ENCODE measurements around the gene ADAP2.

Gene ADAP2

DNA sequence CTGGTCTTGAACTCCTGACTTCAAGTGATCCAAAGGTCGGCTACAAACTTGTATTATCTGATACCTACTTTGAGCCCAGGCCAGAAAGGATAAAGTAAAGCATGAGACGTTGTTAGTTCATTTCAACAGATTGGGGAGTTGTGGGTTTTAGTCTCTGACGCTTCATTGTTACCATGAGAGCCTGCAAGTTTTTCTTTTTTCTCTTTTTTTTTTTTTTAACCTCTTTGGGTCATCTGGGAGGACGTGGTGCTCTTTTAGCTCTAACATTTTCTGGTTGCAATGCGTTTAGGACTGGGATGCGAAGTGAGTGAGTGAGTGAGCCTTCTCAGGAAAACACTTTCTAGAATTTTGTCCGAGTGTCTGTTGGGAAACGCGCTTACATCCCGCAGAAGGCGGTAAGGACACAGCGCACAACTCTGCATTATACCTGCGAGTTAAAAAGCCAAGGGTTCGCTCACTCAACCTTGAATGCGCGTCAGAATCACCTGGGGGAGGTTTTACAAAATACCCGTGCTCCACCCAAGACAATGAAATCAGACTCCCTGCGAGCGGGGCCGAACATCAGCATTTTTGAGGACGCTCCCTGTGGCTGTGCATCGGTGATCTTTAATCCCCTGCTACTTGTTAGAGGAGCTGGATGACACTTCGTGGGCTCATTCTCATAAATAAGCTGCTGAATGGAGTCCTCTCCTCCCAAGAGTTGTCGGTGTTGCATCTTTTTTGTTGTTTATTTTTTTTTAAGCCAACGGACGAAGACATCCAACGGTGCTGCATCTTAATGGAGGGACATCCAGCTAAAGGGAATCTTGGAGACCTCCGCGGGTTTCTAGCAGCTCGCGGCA lies 48.5 kb downstream of the ADAP2 start:
- ChIA-PET POLR2A (interaction anchor here (0.6 to 2.4 kb wide), 4 partner anchors 36 to 574 kb away, joined by 3 to 13 read pairs (median 3); partner anchors contain the start of gene TEFM), CTCF (interaction anchor here (0.5 to 1.0 kb wide), 3 partner anchors 14 to 145 kb away, joined by 3 read pairs; no protein-coding TSS in a partner anchor)
- Histone ChIP-seq H3K4me1 (ENCODE audit: control insufficient read depth, insufficient read depth, low read length) (peaks cover 9% of the 10 kb centered on the region; the same call in 1 of the 2 replicates), H3K36me3 (ENCODE audit: control insufficient read depth in 2 of 2, insufficient read depth in 1 of 2, low read length in 2 of 2) (peaks cover 3 to 14% of the 10 kb centered on the region in 2 experiments; a peak in 2 of 3 replicates), H3K9me3 (ENCODE audit: control insufficient read depth, insufficient read depth, low read depth, low read length) (no peaks in the 10 kb centered on the region), H3K27ac (ENCODE audit: extremely low read depth, low read depth, low read length) (peak overlapping the region; percentile 99), H3K4me3 (ENCODE audit: low read depth, low read length) (peak overlapping the region; percentile 45)
- TF ChIP-seq, protein P1, sequence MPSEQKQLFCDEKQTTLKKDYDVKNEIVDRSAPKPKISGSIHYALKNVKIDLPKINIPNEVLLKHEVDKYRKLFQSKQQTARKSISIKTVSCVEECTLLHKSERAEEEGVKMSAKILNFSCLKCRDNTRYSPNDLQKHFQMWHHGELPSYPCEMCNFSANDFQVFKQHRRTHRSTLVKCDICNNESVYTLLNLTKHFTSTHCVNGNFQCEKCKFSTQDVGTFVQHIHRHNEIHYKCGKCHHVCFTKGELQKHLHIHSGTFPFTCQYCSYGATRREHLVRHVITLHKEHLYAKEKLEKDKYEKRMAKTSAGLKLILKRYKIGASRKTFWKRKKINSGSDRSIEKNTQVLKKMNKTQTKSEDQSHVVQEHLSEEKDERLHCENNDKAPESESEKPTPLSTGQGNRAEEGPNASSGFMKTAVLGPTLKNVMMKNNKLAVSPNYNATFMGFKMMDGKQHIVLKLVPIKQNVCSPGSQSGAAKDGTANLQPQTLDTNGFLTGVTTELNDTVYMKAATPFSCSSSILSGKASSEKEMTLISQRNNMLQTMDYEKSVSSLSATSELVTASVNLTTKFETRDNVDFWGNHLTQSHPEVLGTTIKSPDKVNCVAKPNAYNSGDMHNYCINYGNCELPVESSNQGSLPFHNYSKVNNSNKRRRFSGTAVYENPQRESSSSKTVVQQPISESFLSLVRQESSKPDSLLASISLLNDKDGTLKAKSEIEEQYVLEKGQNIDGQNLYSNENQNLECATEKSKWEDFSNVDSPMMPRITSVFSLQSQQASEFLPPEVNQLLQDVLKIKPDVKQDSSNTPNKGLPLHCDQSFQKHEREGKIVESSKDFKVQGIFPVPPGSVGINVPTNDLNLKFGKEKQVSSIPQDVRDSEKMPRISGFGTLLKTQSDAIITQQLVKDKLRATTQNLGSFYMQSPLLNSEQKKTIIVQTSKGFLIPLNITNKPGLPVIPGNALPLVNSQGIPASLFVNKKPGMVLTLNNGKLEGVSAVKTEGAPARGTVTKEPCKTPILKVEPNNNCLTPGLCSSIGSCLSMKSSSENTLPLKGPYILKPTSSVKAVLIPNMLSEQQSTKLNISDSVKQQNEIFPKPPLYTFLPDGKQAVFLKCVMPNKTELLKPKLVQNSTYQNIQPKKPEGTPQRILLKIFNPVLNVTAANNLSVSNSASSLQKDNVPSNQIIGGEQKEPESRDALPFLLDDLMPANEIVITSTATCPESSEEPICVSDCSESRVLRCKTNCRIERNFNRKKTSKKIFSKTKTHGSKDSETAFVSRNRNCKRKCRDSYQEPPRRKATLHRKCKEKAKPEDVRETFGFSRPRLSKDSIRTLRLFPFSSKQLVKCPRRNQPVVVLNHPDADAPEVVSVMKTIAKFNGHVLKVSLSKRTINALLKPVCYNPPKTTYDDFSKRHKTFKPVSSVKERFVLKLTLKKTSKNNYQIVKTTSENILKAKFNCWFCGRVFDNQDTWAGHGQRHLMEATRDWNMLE (tag by site-specific recombination; conservative IDR thresholded peaks at IDR 0.05; ENCODE audit: low read depth) = no peak
- TF ChIP-seq ZNF114 (tag by site-specific recombination; IDR thresholded peaks at IDR 0.05) = no peak
- no peak for TF ChIP-seq ZNF670 (tag by site-specific recombination; IDR thresholded peaks at IDR 0.05; ENCODE audit: low read depth)
- TF ChIP-seq, protein P2, sequence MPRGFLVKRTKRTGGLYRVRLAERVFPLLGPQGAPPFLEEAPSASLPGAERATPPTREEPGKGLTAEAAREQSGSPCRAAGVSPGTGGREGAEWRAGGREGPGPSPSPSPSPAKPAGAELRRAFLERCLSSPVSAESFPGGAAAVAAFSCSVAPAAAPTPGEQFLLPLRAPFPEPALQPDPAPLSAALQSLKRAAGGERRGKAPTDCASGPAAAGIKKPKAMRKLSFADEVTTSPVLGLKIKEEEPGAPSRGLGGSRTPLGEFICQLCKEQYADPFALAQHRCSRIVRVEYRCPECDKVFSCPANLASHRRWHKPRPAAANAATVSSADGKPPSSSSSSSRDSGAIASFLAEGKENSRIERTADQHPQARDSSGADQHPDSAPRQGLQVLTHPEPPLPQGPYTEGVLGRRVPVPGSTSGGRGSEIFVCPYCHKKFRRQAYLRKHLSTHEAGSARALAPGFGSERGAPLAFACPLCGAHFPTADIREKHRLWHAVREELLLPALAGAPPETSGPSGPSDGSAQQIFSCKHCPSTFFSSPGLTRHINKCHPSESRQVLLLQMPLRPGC (tag by site-specific recombination; IDR thresholded peaks at IDR 0.05) = no peak
- TF ChIP-seq ZBTB7A (tag by site-specific recombination; IDR thresholded peaks at IDR 0.05; ENCODE audit: low read depth) = no peak
- TF ChIP-seq ZBTB48 (tag by site-specific recombination; IDR thresholded peaks at IDR 0.05) = peak; percentile 73; the same call in 1 of the 2 replicates
- peak; percentile 30; the same call in 1 of the 2 replicates for TF ChIP-seq ZBTB17 (tag by site-specific recombination; IDR thresholded peaks at IDR 0.05)
- TF ChIP-seq, protein P3, sequence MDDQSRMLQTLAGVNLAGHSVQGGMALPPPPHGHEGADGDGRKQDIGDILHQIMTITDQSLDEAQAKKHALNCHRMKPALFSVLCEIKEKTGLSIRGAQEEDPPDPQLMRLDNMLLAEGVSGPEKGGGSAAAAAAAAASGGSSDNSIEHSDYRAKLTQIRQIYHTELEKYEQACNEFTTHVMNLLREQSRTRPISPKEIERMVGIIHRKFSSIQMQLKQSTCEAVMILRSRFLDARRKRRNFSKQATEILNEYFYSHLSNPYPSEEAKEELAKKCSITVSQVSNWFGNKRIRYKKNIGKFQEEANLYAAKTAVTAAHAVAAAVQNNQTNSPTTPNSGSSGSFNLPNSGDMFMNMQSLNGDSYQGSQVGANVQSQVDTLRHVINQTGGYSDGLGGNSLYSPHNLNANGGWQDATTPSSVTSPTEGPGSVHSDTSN (CRISPR knock-in tag; IDR thresholded peaks at IDR 0.05) = no peak
- no peak for TF ChIP-seq EGR2 (tag by site-specific recombination; IDR thresholded peaks at IDR 0.05; ENCODE audit: low read depth)
- no peak for TF ChIP-seq ZNF112 (tag by site-specific recombination; IDR thresholded peaks at IDR 0.05)
- no peak for TF ChIP-seq ZNF473 (tag by site-specific recombination; IDR thresholded peaks at IDR 0.05)
- no peak for TF ChIP-seq ZNF843 (tag by site-specific recombination; IDR thresholded peaks at IDR 0.05)
- TF ChIP-seq ZNF391 (tag by site-specific recombination; IDR thresholded peaks at IDR 0.05; ENCODE audit: borderline replicate concordance, low read depth) = no peak

DNA sequence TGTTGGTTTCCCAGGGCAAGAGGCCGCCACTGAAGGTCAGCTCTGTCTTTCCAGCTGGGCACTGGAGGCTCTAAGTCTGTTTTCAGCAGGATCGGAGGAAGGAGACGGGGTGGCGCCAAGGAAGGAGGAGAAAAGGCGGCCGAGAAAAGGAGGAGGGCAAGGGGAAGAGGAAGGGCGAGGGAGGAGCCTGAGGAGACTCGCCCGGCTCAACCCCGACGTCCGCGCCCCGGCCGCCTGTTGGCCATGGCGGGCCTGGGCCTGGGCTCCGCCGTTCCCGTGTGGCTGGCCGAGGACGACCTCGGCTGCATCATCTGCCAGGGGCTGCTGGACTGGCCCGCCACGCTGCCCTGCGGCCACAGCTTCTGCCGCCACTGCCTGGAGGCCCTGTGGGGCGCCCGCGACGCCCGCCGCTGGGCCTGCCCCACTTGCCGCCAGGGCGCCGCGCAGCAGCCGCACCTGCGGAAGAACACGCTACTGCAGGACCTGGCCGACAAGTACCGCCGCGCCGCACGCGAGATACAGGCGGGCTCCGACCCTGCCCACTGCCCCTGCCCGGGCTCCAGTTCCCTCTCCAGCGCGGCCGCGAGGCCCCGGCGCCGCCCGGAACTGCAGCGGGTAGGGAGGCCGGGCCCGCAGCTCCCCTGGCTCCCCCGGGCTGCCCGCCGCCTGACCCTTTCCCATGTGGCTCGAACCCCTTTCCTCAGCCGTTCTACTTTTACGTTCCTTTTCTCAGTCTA lies 49.3 kb downstream of the ADAP2 start, which contains the start of gene RNF135:
Gene RNF135, plus strand, starts transcription at position 209 of the 737 bp plus-strand sequence. Its CDS starts 35 bp downstream, at position 244.
- Histone ChIP-seq H3K4me3 (ENCODE audit: low read depth, low read length) (peak within 1 kb of the TSS; percentile 45), H3K27ac (ENCODE audit: extremely low read depth, low read depth, low read length) (peak within 1 kb of the TSS; percentile 99), H3K9me3 (ENCODE audit: control insufficient read depth, insufficient read depth, low read depth, low read length) (no peaks in the 10 kb centered on the region), H3K4me1 (ENCODE audit: control insufficient read depth, insufficient read depth, low read length) (peaks cover 9% of the 10 kb centered on the region; the same call in 1 of the 2 replicates), H3K36me3 (ENCODE audit: control insufficient read depth in 2 of 2, insufficient read depth in 1 of 2, low read length in 2 of 2) (peaks cover 8 to 14% of the 10 kb centered on the region in 2 experiments; a peak in 2 of 3 replicates)
- POLR2A ChIA-PET = interaction anchor here (0.6 to 2.4 kb wide), 6 partner anchors 37 to 575 kb away, joined by 3 to 13 read pairs (median 4); partner anchors contain the start of gene TEFM
- CTCF ChIA-PET = interaction anchor here (0.5 to 0.7 kb wide), 2 partner anchors 61 to 304 kb away, joined by 3 read pairs; no protein-coding TSS in a partner anchor
- TF ChIP-seq SCRT1 (tag by site-specific recombination; IDR thresholded peaks at IDR 0.05; ENCODE audit: borderline replicate concordance) (no peak), ZNF10 (tag by site-specific recombination; IDR thresholded peaks at IDR 0.05) (no peak), GLIS2 (tag by site-specific recombination; IDR thresholded peaks at IDR 0.05) (peak; percentile 35; the same call in 1 of the 2 replicates), ZNF837 (tag by site-specific recombination; IDR thresholded peaks at IDR 0.05) (no peak)
- TF ChIP-seq, protein P4, sequence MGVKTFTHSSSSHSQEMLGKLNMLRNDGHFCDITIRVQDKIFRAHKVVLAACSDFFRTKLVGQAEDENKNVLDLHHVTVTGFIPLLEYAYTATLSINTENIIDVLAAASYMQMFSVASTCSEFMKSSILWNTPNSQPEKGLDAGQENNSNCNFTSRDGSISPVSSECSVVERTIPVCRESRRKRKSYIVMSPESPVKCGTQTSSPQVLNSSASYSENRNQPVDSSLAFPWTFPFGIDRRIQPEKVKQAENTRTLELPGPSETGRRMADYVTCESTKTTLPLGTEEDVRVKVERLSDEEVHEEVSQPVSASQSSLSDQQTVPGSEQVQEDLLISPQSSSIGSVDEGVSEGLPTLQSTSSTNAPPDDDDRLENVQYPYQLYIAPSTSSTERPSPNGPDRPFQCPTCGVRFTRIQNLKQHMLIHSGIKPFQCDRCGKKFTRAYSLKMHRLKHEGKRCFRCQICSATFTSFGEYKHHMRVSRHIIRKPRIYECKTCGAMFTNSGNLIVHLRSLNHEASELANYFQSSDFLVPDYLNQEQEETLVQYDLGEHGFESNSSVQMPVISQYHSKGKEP (tag by site-specific recombination; IDR thresholded peaks at IDR 0.05) = 0 out of 2 replicates have a peak, but pooled peaks have one; percentile 24
- TF ChIP-seq, protein P5, sequence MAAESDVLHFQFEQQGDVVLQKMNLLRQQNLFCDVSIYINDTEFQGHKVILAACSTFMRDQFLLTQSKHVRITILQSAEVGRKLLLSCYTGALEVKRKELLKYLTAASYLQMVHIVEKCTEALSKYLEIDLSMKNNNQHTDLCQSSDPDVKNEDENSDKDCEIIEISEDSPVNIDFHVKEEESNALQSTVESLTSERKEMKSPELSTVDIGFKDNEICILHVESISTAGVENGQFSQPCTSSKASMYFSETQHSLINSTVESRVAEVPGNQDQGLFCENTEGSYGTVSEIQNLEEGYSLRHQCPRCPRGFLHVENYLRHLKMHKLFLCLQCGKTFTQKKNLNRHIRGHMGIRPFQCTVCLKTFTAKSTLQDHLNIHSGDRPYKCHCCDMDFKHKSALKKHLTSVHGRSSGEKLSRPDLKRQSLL (tag by site-specific recombination; IDR thresholded peaks at IDR 0.05) = peak; percentile 80
